ENCODE measurements around the gene ADAMTS12.

ADAMTS12 gene

GRCh38 chr5:33840927-33841547 lies 50.8 kb downstream of the ADAMTS12 start:
- H3K9me3 ChIP-seq (ENCODE audit: low read length), result no peaks in the 10 kb centered on the region
- peaks cover 8% of the 10 kb centered on the region for H3K4me1 ChIP-seq (ENCODE audit: insufficient read depth, low read length)
- no peak overlapping the region for H3K4me3 ChIP-seq (ENCODE audit: low read depth in 1 of 2, low read length in 2 of 2)
- H3K36me3 ChIP-seq (ENCODE audit: insufficient read depth, low read length), result no peaks in the 10 kb centered on the region
- no peak overlapping the region for H3K9ac ChIP-seq (ENCODE audit: low read length)
- H3K27me3 ChIP-seq (ENCODE audit: control insufficient read depth in 1 of 2, insufficient read depth in 2 of 2, low read length in 2 of 2), result no peaks in the 10 kb centered on the region
- H3K27ac ChIP-seq (ENCODE audit: low read depth, low read length), result no peak overlapping the region

DNA sequence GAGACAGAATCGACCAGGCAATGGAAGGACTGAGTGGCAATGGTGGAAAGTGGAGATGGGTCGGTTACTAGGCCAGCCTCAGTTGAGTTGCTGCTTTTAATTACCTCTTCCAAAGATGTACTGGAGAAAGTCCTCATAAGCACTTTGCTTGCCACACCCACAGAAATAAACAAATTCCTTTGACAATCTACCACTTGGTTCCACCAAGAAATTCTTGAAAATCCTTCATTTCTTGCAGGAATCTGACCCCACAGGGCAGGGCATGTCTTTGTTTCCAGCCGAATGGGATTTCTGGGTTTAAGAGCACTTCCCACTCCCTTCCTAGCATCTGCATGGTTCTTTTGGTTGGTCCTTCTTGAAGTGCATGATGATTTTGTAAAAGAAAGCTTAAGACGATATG lies 54.5 kb downstream of the ADAMTS12 start:
- H3K27me3 ChIP-seq (ENCODE audit: control insufficient read depth in 1 of 2, insufficient read depth in 2 of 2, low read length in 2 of 2), result no peaks in the 10 kb centered on the region
- H3K9me3 ChIP-seq (ENCODE audit: low read length), result no peaks in the 10 kb centered on the region
- H3K9ac ChIP-seq (ENCODE audit: low read length), result no peak overlapping the region
- H3K36me3 ChIP-seq (ENCODE audit: insufficient read depth, low read length), result no peaks in the 10 kb centered on the region
- H3K27ac ChIP-seq (ENCODE audit: low read depth, low read length), result no peak overlapping the region
- peaks cover 8% of the 10 kb centered on the region for H3K4me1 ChIP-seq (ENCODE audit: insufficient read depth, low read length)
- no peak overlapping the region for H3K4me3 ChIP-seq (ENCODE audit: low read depth in 1 of 2, low read length in 2 of 2)

GRCh38 chr5:33834334-33834733 lies 57.5 kb downstream of the ADAMTS12 start:
- H3K9me3 ChIP-seq (ENCODE audit: low read length), result no peaks in the 10 kb centered on the region
- H3K4me1 ChIP-seq (ENCODE audit: insufficient read depth, low read length), result no peaks in the 10 kb centered on the region
- no peaks in the 10 kb centered on the region for H3K27me3 ChIP-seq (ENCODE audit: control insufficient read depth in 1 of 2, insufficient read depth in 2 of 2, low read length in 2 of 2)
- H3K4me3 ChIP-seq (ENCODE audit: low read depth in 1 of 2, low read length in 2 of 2), result no peak overlapping the region
- H3K36me3 ChIP-seq (ENCODE audit: insufficient read depth, low read length), result no peaks in the 10 kb centered on the region
- no peak overlapping the region for H3K27ac ChIP-seq (ENCODE audit: low read depth, low read length)
- H3K9ac ChIP-seq (ENCODE audit: low read length), result no peak overlapping the region

- H3K4me3 ChIP-seq (ENCODE audit: low read depth in 1 of 2, low read length in 2 of 2), result no peak overlapping the region
- no peaks in the 10 kb centered on the region for H3K36me3 ChIP-seq (ENCODE audit: insufficient read depth, low read length)
- no peaks in the 10 kb centered on the region for H3K27me3 ChIP-seq (ENCODE audit: control insufficient read depth in 1 of 2, insufficient read depth in 2 of 2, low read length in 2 of 2)
- H3K27ac ChIP-seq (ENCODE audit: low read depth, low read length), result no peak overlapping the region
- H3K9me3 ChIP-seq (ENCODE audit: low read length), result no peaks in the 10 kb centered on the region
- no peak overlapping the region for H3K9ac ChIP-seq (ENCODE audit: low read length)
- H3K4me1 ChIP-seq (ENCODE audit: insufficient read depth, low read length), result no peaks in the 10 kb centered on the region
Observed at GRCh38 chr5:33833237-33833575, 58.6 kb downstream of the ADAMTS12 start.

DNA sequence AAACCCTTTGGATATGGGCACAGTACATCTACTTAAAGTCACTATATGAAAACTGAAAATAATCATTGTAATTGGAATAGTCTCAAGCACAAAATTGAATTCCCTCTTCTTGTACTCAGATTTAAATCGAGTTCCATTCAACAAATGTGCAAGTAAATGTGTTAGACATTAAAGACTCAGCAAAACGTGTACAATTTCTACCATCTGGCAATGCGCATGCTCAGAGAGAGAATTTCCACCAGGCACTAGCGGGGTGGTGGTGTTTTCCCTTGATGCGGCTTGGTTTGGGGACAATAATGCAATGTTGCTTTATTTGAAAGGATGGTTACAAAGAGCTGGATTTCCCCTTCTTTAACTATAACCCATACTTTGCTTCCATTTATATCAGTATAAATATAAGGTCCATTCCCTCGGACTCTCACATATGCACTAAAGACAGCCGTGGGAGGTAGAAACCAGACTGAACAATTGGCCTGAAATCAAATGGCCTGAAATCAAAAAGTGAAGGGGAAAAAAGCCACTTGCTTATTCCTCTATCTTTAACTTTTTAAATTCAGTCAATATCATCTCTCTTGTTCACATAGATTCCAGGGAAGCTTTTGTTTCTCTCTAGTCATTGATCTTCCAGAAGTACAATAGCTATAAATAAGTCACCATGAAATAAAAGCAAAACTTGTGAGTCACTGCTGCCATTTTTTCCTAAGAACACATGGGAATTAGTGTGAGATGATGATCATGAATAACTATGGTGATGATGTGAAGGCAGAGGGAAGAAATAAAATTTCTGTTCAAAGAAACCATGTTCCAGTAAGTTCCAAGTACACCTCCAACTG lies 59.2 kb downstream of the ADAMTS12 start:
- Histone ChIP-seq H3K4me3 (ENCODE audit: low read depth in 1 of 2, low read length in 2 of 2) (no peak overlapping the region), H3K4me1 (ENCODE audit: insufficient read depth, low read length) (no peaks in the 10 kb centered on the region)

DNA sequence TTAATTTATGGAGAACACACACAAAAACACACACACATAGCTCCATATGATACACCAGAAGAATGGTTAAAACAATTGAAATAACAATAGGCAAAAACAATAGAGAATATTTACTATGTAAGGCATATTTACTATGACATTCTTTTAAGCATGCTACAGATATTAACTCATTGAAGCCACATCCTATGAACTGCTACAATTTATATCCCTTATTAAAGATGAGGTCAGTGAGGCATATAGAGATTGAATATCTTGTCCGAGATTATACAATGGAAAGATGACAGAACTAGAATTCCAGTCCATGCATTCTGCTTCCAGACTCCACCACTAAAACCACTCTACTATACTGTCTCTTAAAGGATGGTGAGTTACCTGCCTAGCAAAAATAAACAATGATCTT lies 60.7 kb downstream of the ADAMTS12 start:
- H3K36me3 ChIP-seq (ENCODE audit: insufficient read depth, low read length), result no peaks in the 10 kb centered on the region
- H3K9ac ChIP-seq (ENCODE audit: low read length), result no peak overlapping the region
- no peaks in the 10 kb centered on the region for H3K27me3 ChIP-seq (ENCODE audit: control insufficient read depth in 1 of 2, insufficient read depth in 2 of 2, low read length in 2 of 2)
- no peak overlapping the region for H3K27ac ChIP-seq (ENCODE audit: low read depth, low read length)
- no peaks in the 10 kb centered on the region for H3K9me3 ChIP-seq (ENCODE audit: low read length)
- H3K4me3 ChIP-seq (ENCODE audit: low read depth in 1 of 2, low read length in 2 of 2), result no peak overlapping the region
- no peaks in the 10 kb centered on the region for H3K4me1 ChIP-seq (ENCODE audit: insufficient read depth, low read length)

More for the DNA sequence above, 59.2 kb downstream of the ADAMTS12 start:
- Histone ChIP-seq H3K27me3 (ENCODE audit: control insufficient read depth in 1 of 2, insufficient read depth in 2 of 2, low read length in 2 of 2) (no peaks in the 10 kb centered on the region), H3K9ac (ENCODE audit: low read length) (no peak overlapping the region), H3K9me3 (ENCODE audit: low read length) (no peaks in the 10 kb centered on the region), H3K27ac (ENCODE audit: low read depth, low read length) (no peak overlapping the region), H3K36me3 (ENCODE audit: insufficient read depth, low read length) (no peaks in the 10 kb centered on the region)

DNA sequence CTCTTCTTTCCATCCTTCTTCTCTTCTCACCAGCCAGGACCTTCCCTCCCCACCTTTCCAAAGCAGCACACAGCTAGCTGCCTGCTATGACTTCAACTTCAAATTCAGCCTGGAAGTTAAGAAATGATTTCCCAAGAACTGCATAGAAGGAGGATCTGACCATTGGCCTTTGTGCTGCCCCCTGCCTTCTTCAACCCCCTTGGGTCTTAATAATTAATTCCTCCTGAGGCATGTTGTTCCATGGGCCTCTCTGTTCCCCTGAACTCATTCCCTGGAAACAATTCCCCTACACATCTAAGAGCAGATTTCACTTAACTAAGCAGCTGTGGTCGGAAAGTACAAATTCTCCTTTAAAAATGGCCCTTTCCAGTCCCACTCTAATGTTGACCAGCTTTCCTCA lies 62.4 kb downstream of the ADAMTS12 start:
- no peak overlapping the region for H3K9ac ChIP-seq (ENCODE audit: low read length)
- H3K4me3 ChIP-seq (ENCODE audit: low read depth in 1 of 2, low read length in 2 of 2), result no peak overlapping the region
- no peaks in the 10 kb centered on the region for H3K4me1 ChIP-seq (ENCODE audit: insufficient read depth, low read length)
- H3K27ac ChIP-seq (ENCODE audit: low read depth, low read length), result no peak overlapping the region
- no peaks in the 10 kb centered on the region for H3K9me3 ChIP-seq (ENCODE audit: low read length)
- no peaks in the 10 kb centered on the region for H3K36me3 ChIP-seq (ENCODE audit: insufficient read depth, low read length)
- H3K27me3 ChIP-seq (ENCODE audit: control insufficient read depth in 1 of 2, insufficient read depth in 2 of 2, low read length in 2 of 2), result no peaks in the 10 kb centered on the region

- H3K9ac ChIP-seq (ENCODE audit: low read length), result no peak overlapping the region
- no peaks in the 10 kb centered on the region for H3K9me3 ChIP-seq (ENCODE audit: low read length)
- no peaks in the 10 kb centered on the region for H3K4me1 ChIP-seq (ENCODE audit: insufficient read depth, low read length)
- no peak overlapping the region for H3K27ac ChIP-seq (ENCODE audit: low read depth, low read length)
- H3K4me3 ChIP-seq (ENCODE audit: low read depth in 1 of 2, low read length in 2 of 2), result no peak overlapping the region
- no peaks in the 10 kb centered on the region for H3K27me3 ChIP-seq (ENCODE audit: control insufficient read depth in 1 of 2, insufficient read depth in 2 of 2, low read length in 2 of 2)
- H3K36me3 ChIP-seq (ENCODE audit: insufficient read depth, low read length), result no peaks in the 10 kb centered on the region
Observed at GRCh38 chr5:33828626-33829308, 63.0 kb downstream of the ADAMTS12 start.

DNA sequence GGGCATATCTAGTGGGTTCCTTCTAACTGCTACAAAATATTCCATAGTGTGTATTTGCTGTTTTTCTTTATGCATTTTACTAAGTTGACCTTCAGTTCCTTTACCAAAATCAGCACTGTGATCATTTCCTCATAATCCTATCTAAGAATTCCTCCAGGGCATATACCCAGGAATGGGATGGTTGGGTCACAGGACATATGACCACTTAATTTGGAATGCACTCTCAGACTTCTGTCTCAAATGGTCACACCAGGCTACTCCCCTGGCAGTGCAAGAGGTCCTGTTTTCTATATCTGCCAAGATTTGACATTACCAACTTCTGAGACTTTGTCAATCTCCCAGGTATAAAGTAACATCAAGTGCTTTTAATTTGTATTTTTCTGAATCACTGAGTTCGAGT lies 63.9 kb downstream of the ADAMTS12 start:
- Histone ChIP-seq H3K9me3 (ENCODE audit: low read length) (no peaks in the 10 kb centered on the region), H3K9ac (ENCODE audit: low read length) (no peak overlapping the region), H3K27me3 (ENCODE audit: control insufficient read depth in 1 of 2, insufficient read depth in 2 of 2, low read length in 2 of 2) (no peaks in the 10 kb centered on the region), H3K36me3 (ENCODE audit: insufficient read depth, low read length) (no peaks in the 10 kb centered on the region), H3K4me1 (ENCODE audit: insufficient read depth, low read length) (no peaks in the 10 kb centered on the region), H3K4me3 (ENCODE audit: low read depth in 1 of 2, low read length in 2 of 2) (no peak overlapping the region), H3K27ac (ENCODE audit: low read depth, low read length) (no peak overlapping the region)

GRCh38 chr5:33827018-33827707 lies 64.6 kb downstream of the ADAMTS12 start:
- H3K36me3 ChIP-seq (ENCODE audit: insufficient read depth, low read length), result no peaks in the 10 kb centered on the region
- no peak overlapping the region for H3K27ac ChIP-seq (ENCODE audit: low read depth, low read length)
- H3K9ac ChIP-seq (ENCODE audit: low read length), result no peak overlapping the region
- no peaks in the 10 kb centered on the region for H3K27me3 ChIP-seq (ENCODE audit: control insufficient read depth in 1 of 2, insufficient read depth in 2 of 2, low read length in 2 of 2)
- no peak overlapping the region for H3K4me3 ChIP-seq (ENCODE audit: low read depth in 1 of 2, low read length in 2 of 2)
- no peaks in the 10 kb centered on the region for H3K4me1 ChIP-seq (ENCODE audit: insufficient read depth, low read length)
- H3K9me3 ChIP-seq (ENCODE audit: low read length), result no peaks in the 10 kb centered on the region

GRCh38 chr5:33824516-33825195 lies 67.1 kb downstream of the ADAMTS12 start:
- no peak overlapping the region for H3K9ac ChIP-seq (ENCODE audit: low read length)
- no peaks in the 10 kb centered on the region for H3K9me3 ChIP-seq (ENCODE audit: low read length)
- H3K4me1 ChIP-seq (ENCODE audit: insufficient read depth, low read length), result no peaks in the 10 kb centered on the region
- no peak overlapping the region for H3K4me3 ChIP-seq (ENCODE audit: low read depth in 1 of 2, low read length in 2 of 2)
- H3K27ac ChIP-seq (ENCODE audit: low read depth, low read length), result no peak overlapping the region
- no peaks in the 10 kb centered on the region for H3K27me3 ChIP-seq (ENCODE audit: control insufficient read depth in 1 of 2, insufficient read depth in 2 of 2, low read length in 2 of 2)
- no peaks in the 10 kb centered on the region for H3K36me3 ChIP-seq (ENCODE audit: insufficient read depth, low read length)

Measured in muscle layer of colon (tissue), 2 donors.